Body of pancreas (tissue), 4 donors: ENCODE measurements around the gene MOGAT1. TPM values are rescaled to one million over a fixed set of nuclear protein-coding genes. Genes with fewer than 3 reads are reported as not detected.
"Not testable (repeated sequence)": the region's sequence is repeated elsewhere in the genome, so short reads cannot be mapped to it uniquely, and the experiment has no call there.

Experiments used
- ATAC-seq: fragments of 150-250 bp; one replicate; pipeline ENCODE4 v1.9.1; 2016
- DNase-seq, 4 donors: peaks; one replicate each; pipeline ENCODE4 v3.0.0-alpha.2; 2019
- H3K27ac ChIP-seq, 4 donors: fragments of 200-600 bp; sonication (generic); 1 replicate in 3 of 4; 2 replicates in 1 of 4; pipeline versions ENCODE4 v1.5.1 to v1.6.1; 2016 to 2019; ENCODE audit warnings: mild to moderate bottlenecking in 1 of 4, mixed read lengths in 1 of 4, moderate library complexity in 1 of 4
- H3K27me3 ChIP-seq, 2 donors: fragments of 200-600 bp; sonication (generic); one replicate each; pipeline ENCODE4 v1.6.0; 2016; ENCODE audit warnings: mild to moderate bottlenecking in 1 of 2
- H3K36me3 ChIP-seq, 2 donors: fragments of 200-600 bp; sonication (generic); replicated peaks in 1 of 2; 2 replicates each; pipeline ENCODE4 v1.5.1; 2016; ENCODE audit warnings: low read depth in 2 of 2; ENCODE audit not compliant: insufficient read depth in 1 of 2
- H3K4me1 ChIP-seq: fragments of 200-600 bp; sonication (generic); one replicate; pipeline ENCODE4 v1.6.0; 2016
- H3K4me3 ChIP-seq, 2 donors: fragments of 200-600 bp; sonication (generic); 1 replicate in 1 of 2; 2 replicates in 1 of 2; pipeline ENCODE4 v1.5.1; 2016 to 2019
- H3K9me3 ChIP-seq, 3 donors: fragments of 200-600 bp; sonication (generic); 1 replicate in 2 of 3; 2 replicates in 1 of 3; pipeline ENCODE4 v1.5.1; 2016
- POLR2A ChIP-seq, 3 donors: fragments of 450-650 bp; IDR thresholded peaks; one replicate each; pipeline ENCODE4 v1.6.1; 2016; ENCODE audit warnings: antibody characterized with exemption in 3 of 3, mild to moderate bottlenecking in 2 of 3
- WGBS, 2 donors: methylation state at CpG; one replicate each; pipeline ENCODE4 v1.1.5; 2017; 5-methylcytosine and 5-hydroxymethylcytosine counted together
- intact Hi-C: fragments of 100-400 bp; cut with DNase I; formaldehyde crosslinking; loops from one replicate; pipeline ENCODE4 v1.15.1; 2023
- total RNA-seq, 2 donors: library from RNA; depleted of rRNA; stranded (reverse); fragments of >200 nt; gene quantifications; one replicate each; pipeline ENCODE4 v1.1.0, GENCODE V29; 2016
- TF ChIP-seq, protein P1 (sequence below), 7 experiments: fragments of 450-650 bp in 4 of 7; fragments of 200-600 bp in 3 of 7; sonication (generic) in 3 of 7; IDR thresholded peaks; one replicate each; pipeline ENCODE4 v1.5.1; 2016 to 2019; ENCODE audit warnings: antibody characterized with exemption in 7 of 7

The MOGAT1 gene
- total RNA-seq, 2 donors from 2014 or later = 1.8 TPM; not detected in 1

DNA sequence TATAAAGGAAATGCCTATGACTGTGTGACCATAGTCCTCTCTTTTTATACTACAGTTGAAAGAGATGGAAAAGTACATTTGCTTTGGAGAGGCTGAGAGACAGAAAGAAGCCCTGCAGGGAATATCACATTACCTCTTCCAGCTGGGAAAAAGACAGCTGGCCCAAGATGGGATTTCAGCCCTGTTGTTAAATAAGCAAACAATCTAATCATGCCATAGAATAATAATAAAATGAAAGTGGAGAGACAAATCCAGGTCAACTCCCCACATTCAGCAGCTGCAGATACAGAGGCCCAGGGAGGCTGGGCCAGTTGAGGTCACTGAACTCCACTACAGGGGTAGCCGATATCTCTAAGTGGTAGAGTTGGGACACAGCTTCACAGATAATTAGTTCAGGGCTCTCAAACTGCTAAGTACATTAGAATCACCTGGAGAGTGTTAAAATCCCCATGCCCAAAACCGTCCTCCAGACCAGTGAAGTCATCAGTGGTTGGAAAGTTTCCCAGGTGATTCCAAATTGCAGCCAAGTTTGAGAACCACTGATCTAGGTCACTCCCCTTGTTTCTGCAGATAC is 81.9 kb downstream of the MOGAT1 start:
- Histone ChIP-seq H3K4me1 (peaks cover 19% of the 10 kb centered on the region), H3K27me3 (no peaks in the 10 kb centered on the region), H3K27ac (peak overlapping the region in 3 of 4 donors; percentile 41 to 58 (median 42)), H3K9me3 (no peaks in the 10 kb centered on the region), H3K4me3 (no peak overlapping the region), H3K36me3 (no peaks in the 10 kb centered on the region)
- TF ChIP-seq POLR2A (IDR thresholded peaks at IDR 0.05) = no peak
- TF ChIP-seq, protein P1, sequence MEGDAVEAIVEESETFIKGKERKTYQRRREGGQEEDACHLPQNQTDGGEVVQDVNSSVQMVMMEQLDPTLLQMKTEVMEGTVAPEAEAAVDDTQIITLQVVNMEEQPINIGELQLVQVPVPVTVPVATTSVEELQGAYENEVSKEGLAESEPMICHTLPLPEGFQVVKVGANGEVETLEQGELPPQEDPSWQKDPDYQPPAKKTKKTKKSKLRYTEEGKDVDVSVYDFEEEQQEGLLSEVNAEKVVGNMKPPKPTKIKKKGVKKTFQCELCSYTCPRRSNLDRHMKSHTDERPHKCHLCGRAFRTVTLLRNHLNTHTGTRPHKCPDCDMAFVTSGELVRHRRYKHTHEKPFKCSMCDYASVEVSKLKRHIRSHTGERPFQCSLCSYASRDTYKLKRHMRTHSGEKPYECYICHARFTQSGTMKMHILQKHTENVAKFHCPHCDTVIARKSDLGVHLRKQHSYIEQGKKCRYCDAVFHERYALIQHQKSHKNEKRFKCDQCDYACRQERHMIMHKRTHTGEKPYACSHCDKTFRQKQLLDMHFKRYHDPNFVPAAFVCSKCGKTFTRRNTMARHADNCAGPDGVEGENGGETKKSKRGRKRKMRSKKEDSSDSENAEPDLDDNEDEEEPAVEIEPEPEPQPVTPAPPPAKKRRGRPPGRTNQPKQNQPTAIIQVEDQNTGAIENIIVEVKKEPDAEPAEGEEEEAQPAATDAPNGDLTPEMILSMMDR (IDR thresholded peaks at IDR 0.05) = no peak
- ATAC-seq (peak; percentile 87), DNase-seq (peak; percentile 45 to 72 (median 62))
- intact Hi-C loops = no loop called here
- WGBS, 2 donors = 16% methylated on average over 2 of the region's 2 CpGs

DNA sequence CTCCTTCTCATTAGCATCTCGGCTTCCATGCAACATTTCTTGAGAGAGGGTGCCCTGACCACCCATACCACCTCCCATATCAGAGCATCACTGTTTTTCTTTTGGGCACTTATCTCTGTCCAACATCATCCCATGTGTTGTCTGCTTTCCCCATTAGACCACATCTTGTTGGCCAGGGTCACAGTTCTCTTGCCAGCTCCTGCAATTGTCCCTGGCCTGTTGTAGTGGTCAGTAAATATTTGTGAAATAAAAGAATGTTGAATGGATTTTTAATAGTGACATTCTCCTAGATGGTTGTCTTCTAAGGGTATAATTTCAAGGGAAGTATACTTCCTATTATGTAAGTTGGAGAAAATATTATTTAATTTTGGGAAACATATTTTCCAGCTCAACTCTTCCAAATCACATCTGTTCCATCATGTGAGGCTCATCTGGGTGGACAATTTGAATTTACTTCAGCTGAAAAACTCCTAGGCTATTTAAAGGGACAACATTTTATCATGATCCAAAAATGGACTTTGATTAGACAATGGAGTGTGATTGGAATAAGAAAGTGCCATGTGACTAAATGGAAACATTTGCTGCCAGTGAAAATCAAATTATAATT is 83.0 kb downstream of the MOGAT1 start:
- Histone ChIP-seq H3K36me3 (no peaks in the 10 kb centered on the region), H3K27ac (no peak overlapping the region), H3K4me3 (no peak overlapping the region), H3K4me1 (peaks cover 19% of the 10 kb centered on the region), H3K27me3 (no peaks in the 10 kb centered on the region), H3K9me3 (no peaks in the 10 kb centered on the region)
- intact Hi-C loops = no loop called here
- TF ChIP-seq POLR2A (IDR thresholded peaks at IDR 0.05) = no peak
- TF ChIP-seq, protein P1 (IDR thresholded peaks at IDR 0.05) = no peak
- 90 to 100% methylated on average over 1 of the region's 1 CpG for WGBS, 2 donors
- no peak for DNase-seq
- ATAC-seq = no peak

DNA sequence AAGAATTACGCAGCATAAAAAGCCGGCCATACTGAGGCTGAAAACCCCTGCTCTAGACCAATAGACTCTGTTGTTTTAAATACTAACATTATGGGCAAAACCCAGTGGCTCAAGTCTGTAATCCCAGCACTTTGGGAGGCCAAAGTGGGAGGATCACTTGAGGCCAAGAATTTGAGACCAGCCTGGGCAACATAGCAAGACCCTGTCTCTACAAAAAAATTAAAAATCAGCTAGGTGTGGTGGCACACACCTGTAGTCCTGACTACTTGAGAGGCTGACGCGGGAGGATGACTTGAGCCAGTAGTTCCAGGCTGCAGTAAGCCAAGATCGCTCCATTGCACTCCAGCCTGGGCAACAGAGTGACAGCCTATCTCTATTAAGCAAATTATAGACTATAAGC is 84.1 kb downstream of the MOGAT1 start:
- ATAC-seq, intact Hi-C loops: not testable (repeated sequence)
- peaks cover 19% of the 10 kb centered on the region for H3K4me1 ChIP-seq

DNA sequence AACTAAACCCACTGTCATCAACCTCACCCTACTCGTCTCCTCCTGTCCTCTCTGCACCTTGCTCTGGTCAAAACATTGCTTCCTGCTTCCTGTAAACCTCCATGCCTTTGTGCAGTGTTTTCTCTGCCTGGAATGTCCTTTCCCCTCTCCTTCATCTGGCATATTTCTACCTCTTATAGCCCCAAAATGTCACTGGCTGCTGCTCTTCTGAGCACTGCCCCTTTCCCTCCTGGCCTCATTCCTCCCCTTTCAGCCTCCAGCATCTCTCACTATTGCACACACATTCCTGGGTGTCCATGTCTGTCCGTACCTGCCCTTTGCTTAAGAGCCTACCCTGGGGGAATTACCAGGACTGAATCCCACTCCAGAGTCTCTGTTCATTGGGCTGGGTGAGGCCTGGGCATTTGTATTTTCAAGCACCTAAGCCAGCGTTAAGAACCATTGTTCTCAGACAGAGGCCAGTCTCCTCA is 84.9 kb downstream of the MOGAT1 start:
- intact Hi-C loops = no loop called here
- WGBS, 2 donors = 84 to 88% methylated on average over 3 of the region's 3 CpGs
- H3K4me3 ChIP-seq = no peak overlapping the region

More for the DNA sequence above, 84.1 kb downstream of the MOGAT1 start:
- not testable (repeated sequence) for H3K9me3 ChIP-seq, H3K27me3 ChIP-seq, H3K4me3 ChIP-seq, H3K27ac ChIP-seq, DNase-seq, H3K36me3 ChIP-seq
- WGBS, 2 donors = 90 to 94% methylated on average over 5 of the region's 5 CpGs

DNA sequence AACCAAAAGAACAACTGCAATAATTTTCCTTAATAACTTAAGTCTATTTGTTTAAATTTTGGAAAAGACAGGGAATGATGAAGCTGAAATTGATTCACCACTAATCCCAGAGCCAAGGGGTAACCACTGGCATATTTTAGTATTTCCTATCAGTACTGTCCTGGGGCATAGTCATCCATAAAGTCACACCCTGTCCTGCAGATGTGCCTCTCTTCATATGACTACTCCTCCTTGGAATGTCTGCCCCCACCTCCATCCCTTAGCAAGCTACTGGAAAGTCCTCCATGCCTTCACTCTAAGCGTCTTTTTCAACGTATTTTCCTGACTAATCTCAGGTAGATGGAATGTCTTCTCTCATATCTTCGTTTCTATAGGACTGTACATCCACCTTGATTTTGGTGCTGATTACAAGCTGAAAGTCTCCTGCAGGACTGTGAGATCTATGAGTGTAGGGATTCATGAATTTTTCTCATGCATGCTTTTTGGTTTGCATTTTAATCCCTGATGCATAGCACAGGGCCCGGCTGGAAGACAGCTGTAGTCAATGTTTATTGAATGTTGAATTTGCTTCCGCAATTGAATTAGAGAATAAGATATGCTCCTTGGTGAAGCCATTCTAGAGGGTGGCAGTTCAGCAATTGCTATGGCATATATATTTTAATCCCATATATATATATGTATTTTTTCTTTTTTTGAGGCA is 85.6 kb downstream of the MOGAT1 start:
- WGBS, 2 donors = 77 to 85% methylated on average over 5 of the region's 5 CpGs
- DNase-seq (no peak), ATAC-seq (no peak)
- H3K27ac ChIP-seq = no peak overlapping the region
- no peak for TF ChIP-seq POLR2A (IDR thresholded peaks at IDR 0.05)
- TF ChIP-seq, protein P1 (IDR thresholded peaks at IDR 0.05) = no peak
- H3K27me3 ChIP-seq = no peaks in the 10 kb centered on the region
- no peaks in the 10 kb centered on the region for H3K9me3 ChIP-seq
- no peak overlapping the region for H3K4me3 ChIP-seq
- H3K36me3 ChIP-seq = no peaks in the 10 kb centered on the region
- H3K4me1 ChIP-seq = peaks cover 19% of the 10 kb centered on the region
- intact Hi-C loops = no loop called here

More for the DNA sequence above, 84.9 kb downstream of the MOGAT1 start:
- Histone ChIP-seq H3K4me1 (peaks cover 19% of the 10 kb centered on the region), H3K27me3 (no peaks in the 10 kb centered on the region), H3K9me3 (no peaks in the 10 kb centered on the region), H3K36me3 (no peaks in the 10 kb centered on the region), H3K27ac (no peak overlapping the region)
- TF ChIP-seq, protein P1 (IDR thresholded peaks at IDR 0.05) = no peak
- TF ChIP-seq POLR2A (IDR thresholded peaks at IDR 0.05) = no peak
- no peak for ATAC-seq
- DNase-seq = no peak
